Choroid plexus epithelial cell (primary cell): ENCODE data around the gene PYGM.
A peak's percentile ranks its signal among the peaks of the same experiment; 100 is the strongest.

Source experiments
- DNase-seq: peaks from one replicate; pipeline ENCODE4 v3.0.0-alpha.2; 2010; ENCODE audit warnings: low read depth
- H3K4me3 ChIP-seq: 2 replicates; pipeline ENCODE4 v1.5.1; 2011; ENCODE audit warnings: low read depth, mild to moderate bottlenecking, control low read depth, low read length, moderate library complexity
- CTCF ChIP-seq: conservative IDR thresholded peaks from 2 replicates; pipeline ENCODE4 v1.5.1; 2011; ENCODE audit warnings: low read depth, mild to moderate bottlenecking, control low read depth, inconsistent platforms, low read length, moderate library complexity

Gene PYGM

GRCh38 chr11:64767344-64768299 lies 7.8 kb upstream of the PYGM start:
- peak; percentile 83 for DNase-seq
- TF ChIP-seq CTCF = peak; percentile 83
- H3K4me3 ChIP-seq = no peak overlapping the region

- no peak overlapping the region for H3K4me3 ChIP-seq
- DNase-seq = no peak
- TF ChIP-seq CTCF = no peak
Measured at GRCh38 chr11:64766881-64767280, 7.1 kb upstream of the PYGM start.

GRCh38 chr11:64765851-64766665 lies 6.3 kb upstream of the PYGM start:
- no peak overlapping the region for H3K4me3 ChIP-seq
- DNase-seq = no peak
- TF ChIP-seq CTCF = no peak

GRCh38 chr11:64765291-64765850 lies 5.6 kb upstream of the PYGM start:
- peak; percentile 47 for TF ChIP-seq CTCF
- DNase-seq = no peak
- H3K4me3 ChIP-seq = no peak overlapping the region

- DNase-seq = no peak
- TF ChIP-seq CTCF = no peak
- no peak overlapping the region for H3K4me3 ChIP-seq
Measured at GRCh38 chr11:64764753-64765152, 5.0 kb upstream of the PYGM start.

GRCh38 chr11:64764040-64764611 lies 4.4 kb upstream of the PYGM start:
- no peak overlapping the region for H3K4me3 ChIP-seq
- no peak for TF ChIP-seq CTCF
- DNase-seq = no peak
